Neural progenitor cell (in vitro differentiated cells): ENCODE results near the gene IL6ST.

ENCODE experiments used
- CTCF ChIP-seq: fragments of 200-600 bp; sonication (generic); IDR thresholded peaks from 2 replicates; pipeline ENCODE4 v1.5.1; 2017; ENCODE audit warnings: antibody characterized with exemption, mild to moderate bottlenecking
- EZH2phosphoT487 ChIP-seq: fragments of 200-600 bp; sonication (generic); IDR thresholded peaks from 2 replicates; pipeline ENCODE4 v1.6.1; 2017; ENCODE audit warnings: antibody characterized with exemption

GRCh38 chr5:55885359-55885758 is 109.4 kb downstream of the IL6ST start:
- TF ChIP-seq CTCF = no peak
- TF ChIP-seq EZH2phosphoT487 = no peak
